Measurements from ENCODE around the gene TMSB4X.
"Not testable (repeated sequence)": the region's sequence is repeated elsewhere in the genome, so short reads cannot be mapped to it uniquely, and the experiment has no call there.

Gene TMSB4X

DNA sequence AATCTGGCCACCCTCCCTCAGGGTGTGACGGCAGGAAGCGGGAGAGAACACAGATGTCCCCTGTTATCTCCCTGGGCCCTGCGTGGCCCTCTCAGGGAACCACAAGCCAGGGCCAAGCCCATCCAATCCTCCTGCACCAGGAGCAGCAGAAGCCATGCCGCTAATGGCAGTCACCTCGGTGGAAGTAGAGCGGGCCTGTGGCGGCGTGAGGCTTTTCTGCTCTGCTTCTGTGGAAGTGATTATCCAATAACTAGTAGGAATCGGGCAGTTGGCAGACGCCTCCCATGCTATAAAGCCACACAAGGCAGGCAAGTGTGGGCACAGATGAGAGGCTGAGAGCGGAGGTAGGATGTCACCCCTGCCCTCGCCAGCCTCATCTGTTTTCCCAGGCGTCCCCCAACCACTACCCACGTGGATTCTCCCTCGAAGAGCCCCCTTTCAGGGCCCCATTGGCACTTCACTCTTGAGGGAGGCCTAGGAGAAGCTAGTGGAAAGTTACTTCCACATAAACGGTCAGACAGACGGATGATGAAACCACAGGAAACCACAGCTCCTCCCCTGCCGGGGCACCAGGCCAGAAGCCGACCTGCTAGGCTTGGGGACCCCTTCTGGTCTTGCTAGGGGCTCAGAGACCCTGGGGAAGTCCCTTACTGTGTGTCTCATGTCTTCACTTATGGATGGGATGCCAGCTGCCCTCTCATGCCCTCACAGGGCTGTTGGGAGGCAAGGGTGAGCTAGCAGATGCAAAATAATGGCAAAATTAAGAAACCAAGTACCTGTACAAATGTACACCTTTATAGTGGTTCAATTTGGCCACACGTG, 18.8 kb upstream of the TMSB4X start:
- peak; percentile 26 to 32 for DNase-seq

DNA sequence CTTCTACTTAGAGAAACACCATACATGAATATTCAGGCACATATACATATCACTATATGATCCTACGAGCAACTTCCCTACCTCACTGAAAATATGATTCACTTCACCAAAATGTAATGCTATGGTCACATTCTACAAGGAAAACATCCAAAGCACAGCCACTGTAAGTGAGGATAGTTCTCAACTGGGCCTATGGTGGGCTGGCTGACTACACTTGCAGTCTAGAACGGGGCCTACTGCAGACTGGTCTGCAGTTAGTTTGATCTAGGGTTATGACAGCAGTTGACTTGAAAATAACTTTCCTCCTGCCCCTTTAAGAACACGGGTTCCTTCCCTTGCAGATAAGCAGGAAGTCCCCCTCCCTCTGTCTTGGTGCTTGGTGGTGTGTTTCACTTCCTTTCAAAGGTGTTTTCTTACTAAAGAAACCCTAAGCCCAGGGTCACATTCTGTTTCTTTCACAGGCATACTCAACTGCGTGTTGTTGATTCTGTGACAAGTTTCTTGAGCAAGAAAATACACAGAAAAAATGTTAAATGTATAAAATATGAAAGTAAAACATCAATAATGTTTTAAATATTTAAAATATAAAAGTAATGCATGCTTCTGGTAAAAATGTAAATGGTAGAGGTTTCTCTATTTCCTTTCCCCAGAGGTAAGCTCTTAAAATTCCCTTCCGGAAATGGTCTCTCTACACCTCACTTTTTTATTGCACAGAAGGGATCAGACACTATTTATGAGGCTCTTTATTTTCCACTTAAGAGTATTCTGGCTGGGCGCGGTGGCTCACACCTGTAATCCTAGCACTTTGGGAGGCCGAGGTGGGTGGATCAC, 18.0 kb upstream of the TMSB4X start:
- peak; percentile 29 to 30 for DNase-seq

- no peak for DNase-seq
Observed at GRCh38 chrX:12958059-12958458, 16.9 kb upstream of the TMSB4X start.

DNA sequence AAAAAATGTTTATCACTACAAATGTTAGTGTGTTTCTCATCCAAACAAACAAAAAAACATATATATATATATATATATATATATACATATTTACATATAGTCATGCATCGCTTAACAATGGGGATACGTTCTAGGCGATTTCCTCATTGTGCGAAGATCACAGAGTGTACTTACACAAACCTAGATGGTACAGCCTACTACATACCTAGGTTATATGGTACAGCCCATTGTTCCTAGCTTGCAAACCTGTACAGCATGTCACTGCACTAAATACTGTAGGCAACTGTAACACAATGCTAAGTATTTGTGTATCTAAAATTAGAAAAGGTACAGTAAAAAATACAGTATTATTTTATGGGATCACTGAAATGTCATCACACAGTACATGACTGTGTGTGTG, 16.4 kb upstream of the TMSB4X start:
- no peak for DNase-seq

GRCh38 chrX:12961196-12961718, 13.7 kb upstream of the TMSB4X start:
- DNase-seq, result no peak

DNA sequence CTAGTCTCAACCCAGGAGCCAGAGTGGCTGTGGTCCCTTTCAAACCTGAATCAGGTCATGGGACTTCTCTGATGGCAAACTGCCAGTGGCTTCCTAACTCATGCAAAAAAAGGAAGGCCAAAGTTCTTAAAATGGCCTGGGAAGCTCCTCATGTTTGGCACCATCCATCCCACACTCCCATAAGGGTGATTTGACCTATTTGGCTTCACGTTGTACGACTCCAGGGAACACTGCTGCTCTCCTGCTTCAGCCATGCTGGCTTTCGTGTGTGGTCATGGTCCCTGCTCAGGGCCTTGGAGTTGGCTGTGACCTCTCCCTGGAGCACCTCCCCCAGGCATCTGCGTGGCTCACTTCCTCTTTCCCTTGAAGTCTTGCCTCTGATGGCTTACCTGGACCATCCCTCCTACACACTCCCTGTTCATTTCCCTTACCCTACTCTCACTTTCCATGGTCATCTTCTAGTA, 12.8 kb upstream of the TMSB4X start:
- no peak for DNase-seq

DNA sequence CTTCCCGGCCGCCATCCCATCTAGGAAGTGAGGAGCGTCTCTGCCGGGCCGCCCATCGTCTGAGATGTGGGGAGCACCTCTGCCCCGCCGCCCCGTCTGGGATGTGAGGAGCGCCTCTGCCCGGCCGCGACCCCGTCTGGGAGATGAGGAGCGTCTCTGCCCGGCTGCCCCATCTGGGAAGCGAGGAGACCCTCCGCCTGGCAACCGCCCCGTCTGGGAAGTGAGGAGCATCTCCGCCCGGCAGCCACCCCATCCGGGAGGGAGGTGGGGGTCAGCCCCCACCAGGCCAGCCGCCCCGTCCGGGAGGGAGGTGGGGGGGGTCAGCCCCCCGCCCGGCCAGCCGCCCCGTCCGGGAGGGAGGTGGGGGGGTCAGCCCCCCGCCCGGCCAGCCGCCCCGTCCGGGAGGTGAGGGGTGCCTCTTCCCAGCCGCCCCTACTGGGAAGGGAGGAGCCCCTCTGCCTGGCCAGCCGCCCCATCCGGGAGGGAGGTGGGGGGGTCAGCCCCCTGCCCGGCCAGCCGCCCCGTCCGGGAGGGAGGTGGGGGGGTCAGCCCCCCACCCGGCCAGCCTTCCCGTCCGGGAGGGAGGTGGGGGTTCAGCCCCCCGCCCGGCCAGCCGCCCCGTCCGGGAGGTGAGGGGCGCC, 11.6 kb upstream of the TMSB4X start:
- DNase-seq, result not testable (repeated sequence)

DNA sequence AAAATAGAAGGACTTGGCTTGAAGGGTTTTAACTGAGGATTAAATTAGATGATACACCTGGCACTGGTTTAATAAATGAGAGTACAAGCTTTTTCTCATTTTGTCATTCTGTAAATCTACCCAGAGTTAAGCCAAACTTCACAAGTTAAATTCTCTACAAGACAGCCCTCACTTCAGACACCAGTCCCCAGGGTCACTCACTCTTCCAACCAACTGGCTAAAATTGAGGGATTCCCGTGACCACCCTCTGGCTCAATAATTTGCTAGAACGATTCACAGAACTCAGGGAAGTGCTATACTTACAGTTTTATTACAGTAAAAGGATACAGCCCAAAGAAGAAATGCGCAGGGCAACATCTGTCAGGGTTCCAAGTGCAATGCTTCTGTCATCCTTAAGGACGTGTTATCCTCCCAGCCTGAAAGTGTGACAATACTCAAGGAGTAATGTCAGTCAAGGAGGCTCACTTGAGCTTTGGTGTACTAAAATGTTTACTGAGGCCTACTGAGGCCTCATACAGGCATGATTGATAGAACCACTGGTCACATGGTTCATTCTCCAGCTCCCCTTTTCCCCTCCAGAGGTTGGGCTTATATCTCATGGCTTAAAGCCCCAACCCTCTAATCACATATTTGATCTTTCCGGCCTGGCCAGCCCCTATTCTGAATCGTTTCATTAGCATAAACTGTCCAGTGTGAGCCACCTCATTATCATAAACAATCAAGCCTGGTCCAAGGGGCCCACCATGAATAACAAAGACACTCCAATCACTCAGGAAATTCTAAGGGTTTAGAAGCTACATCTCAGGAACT, 9.6 kb upstream of the TMSB4X start:
- no peak for DNase-seq

GRCh38 chrX:12966151-12966550, 8.8 kb upstream of the TMSB4X start:
- DNase-seq, result no peak

GRCh38 chrX:12967711-12968465, 7.0 kb upstream of the TMSB4X start:
- DNase-seq, result no peak

- DNase-seq, result peak; percentile 35 to 38
Observed at GRCh38 chrX:12970691-12971202, 4.2 kb upstream of the TMSB4X start.

- no peak for DNase-seq
Observed at GRCh38 chrX:12971282-12972003, 3.5 kb upstream of the TMSB4X start.

DNA sequence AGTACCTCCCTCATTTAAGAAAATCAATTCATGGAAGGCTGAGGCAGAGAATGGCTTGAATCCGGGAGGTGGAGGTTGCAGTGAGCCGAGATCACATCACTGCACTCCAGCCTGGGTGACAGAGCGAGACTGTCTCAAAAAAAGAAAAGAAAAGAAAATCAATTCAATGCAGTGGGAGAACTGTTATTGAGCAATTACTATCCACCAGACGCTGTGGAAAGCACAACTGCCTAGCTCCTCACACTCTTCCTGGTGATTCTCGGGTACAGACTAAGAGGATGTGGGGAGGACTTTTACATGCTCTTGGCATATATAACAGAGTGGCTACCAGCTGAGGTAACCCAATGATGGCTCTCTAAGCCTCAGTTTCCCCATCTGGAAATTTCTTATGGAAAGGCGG, 2.7 kb upstream of the TMSB4X start:
- no peak for DNase-seq

DNA sequence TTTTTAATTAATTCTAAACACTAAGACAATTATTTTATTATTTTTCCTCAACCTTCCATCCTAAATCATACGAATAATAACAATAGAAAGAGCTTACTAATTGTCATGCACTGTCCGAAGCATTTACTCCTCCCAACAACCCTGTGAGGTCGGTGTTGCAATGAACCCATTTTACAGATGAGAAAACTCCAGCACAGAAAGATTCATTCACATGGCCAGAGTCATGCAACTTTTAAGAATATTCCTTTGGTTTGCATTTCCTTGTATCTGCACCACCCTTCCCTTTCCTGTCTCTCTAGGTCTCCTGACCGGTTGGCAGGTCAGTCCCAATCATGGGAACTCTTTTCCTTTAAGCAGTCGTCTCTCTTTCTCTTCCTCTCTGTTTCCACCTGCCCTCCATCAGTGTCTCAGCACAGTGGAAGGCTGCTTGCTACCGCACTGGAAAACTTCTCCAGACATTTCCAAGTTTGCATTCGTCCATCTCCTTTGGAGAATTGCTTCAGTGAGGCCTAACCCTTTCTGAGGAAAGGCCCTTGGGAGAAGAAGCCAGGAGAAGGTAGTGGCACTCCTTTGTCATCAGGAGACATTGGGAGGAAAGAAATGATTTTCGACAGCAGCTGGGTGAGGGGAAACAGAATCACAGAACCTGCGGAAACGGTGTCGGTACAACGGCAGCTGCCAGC, 1.9 kb upstream of the TMSB4X start:
- DNase-seq, result no peak

GRCh38 chrX:12973561-12974304, 1.2 kb upstream of the TMSB4X start:
- DNase-seq, result peak; percentile 36 to 45

DNA sequence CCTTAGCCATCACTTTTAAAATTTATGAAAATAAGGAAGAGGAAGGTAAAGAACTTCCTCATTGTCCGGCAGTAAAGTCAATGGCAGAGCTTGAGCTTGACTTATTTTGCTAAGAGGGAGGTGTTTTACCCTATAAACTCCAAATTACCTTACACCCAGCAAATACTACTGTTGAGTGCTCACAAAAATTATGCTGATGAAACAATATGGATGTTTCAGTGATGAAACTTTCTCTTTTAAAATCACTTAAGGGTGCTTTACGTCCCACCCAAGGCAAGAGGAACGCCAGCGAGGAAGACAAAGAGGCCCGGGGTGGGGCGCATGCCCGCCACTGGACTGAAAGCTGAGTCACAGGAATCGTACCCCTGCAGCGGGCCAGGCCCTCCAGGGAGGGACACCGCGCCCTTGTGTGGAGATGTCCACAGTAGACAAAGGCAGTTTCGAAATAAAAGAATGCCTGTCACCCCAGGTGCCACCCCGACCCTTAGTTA, 560 bp upstream of the TMSB4X start:
- DNase-seq, result no peak

DNA sequence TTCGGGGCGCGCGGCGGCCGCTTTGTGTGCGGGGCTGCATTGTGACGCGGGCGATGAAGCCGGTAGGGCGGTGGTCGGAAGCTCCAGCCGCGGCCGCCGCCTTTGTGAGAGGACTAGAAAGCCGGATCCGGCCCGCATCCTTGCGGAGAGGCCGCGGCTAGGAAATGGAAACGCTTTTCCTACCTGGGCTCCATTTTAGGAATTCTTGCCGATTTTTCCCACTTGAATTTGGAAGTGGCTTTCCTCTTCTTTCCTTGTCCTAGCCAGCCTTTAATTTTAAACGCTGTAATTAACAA, 708 bp downstream of the TMSB4X start:
- no peak for DNase-seq

- DNase-seq, result peak; percentile 36 to 38
Observed at GRCh38 chrX:12975991-12976558, 1.2 kb downstream of the TMSB4X start.
